K562 (cell line): ENCODE data around the gene ZBTB24. TPM values are rescaled to one million over a fixed set of nuclear protein-coding genes. Genes with fewer than 3 reads are reported as not detected.

Experiments
- ARNT ChIP-seq, 2 experiments: fragments of 450-650 bp; IDR thresholded peaks; 2 replicates each; pipeline ENCODE4 v1.6.1; 2016; ENCODE audit warnings: mild to moderate bottlenecking in 1 of 2
- CAMTA2 ChIP-seq: fragments of 250-450 bp; sonication (Bioruptor Pico); conservative IDR thresholded peaks from 2 replicates; pipeline ENCODE4 v1.5.1; 2022
- CREB1 ChIP-seq, 2 experiments: sonication (generic) in 1 of 2; formaldehyde crosslinking in 1 of 2; IDR thresholded peaks; 2 replicates each; pipeline versions ENCODE4 v1.6.1 to v1.8.0; 2012 to 2022; ENCODE audit warnings: inconsistent platforms in 1 of 2, mild to moderate bottlenecking in 1 of 2, missing genetic modification reagents in 1 of 2, moderate library complexity in 1 of 2
- HMG20B ChIP-seq: fragments of 250-450 bp; sonication (Bioruptor Pico); IDR thresholded peaks from 2 replicates; pipeline ENCODE4 v1.5.0; 2021; ENCODE audit warnings: mild to moderate bottlenecking
- HOXB6 ChIP-seq: fragments of 250-450 bp; sonication (Bioruptor Pico); IDR thresholded peaks from 2 replicates; pipeline ENCODE4 v1.5.1; 2022; ENCODE audit warnings: mild to moderate bottlenecking, borderline replicate concordance
- ILK ChIP-seq: fragments of 450-650 bp; IDR thresholded peaks from 2 replicates; pipeline ENCODE4 v1.6.1; 2016; ENCODE audit warnings: missing genetic modification characterization, low read depth, mild to moderate bottlenecking, missing compliant biosample characterization, moderate library complexity, borderline replicate concordance
- KAT8 ChIP-seq: fragments of 450-650 bp; IDR thresholded peaks from 2 replicates; pipeline ENCODE4 v1.6.1; 2016; ENCODE audit warnings: low read depth, mild to moderate bottlenecking
- MAFF ChIP-seq: IDR thresholded peaks from 2 replicates; pipeline ENCODE4 v1.6.1; 2012; ENCODE audit warnings: low read length, improper control_type of control experiment
- MAFG ChIP-seq: fragments of 450-650 bp; conservative IDR thresholded peaks from 2 replicates; pipeline ENCODE4 v1.6.1; 2016; ENCODE audit warnings: missing genetic modification characterization, missing compliant biosample characterization
- NBN ChIP-seq: fragments of 450-650 bp; IDR thresholded peaks from 2 replicates; pipeline ENCODE4 v1.6.1; 2016; ENCODE audit warnings: low read depth, mild to moderate bottlenecking
- NR2F6 ChIP-seq: fragments of 450-650 bp; formaldehyde crosslinking; IDR thresholded peaks from 2 replicates; pipeline ENCODE4 v1.4.0; 2020; ENCODE audit warnings: mild to moderate bottlenecking
- PATZ1 ChIP-seq: fragments of 250-450 bp; sonication (Bioruptor Pico); IDR thresholded peaks from 2 replicates; pipeline ENCODE4 v1.5.0; 2020; ENCODE audit warnings: mild to moderate bottlenecking, borderline replicate concordance
- PHB ChIP-seq: fragments of 250-450 bp; sonication (Bioruptor Pico); IDR thresholded peaks from 2 replicates; pipeline ENCODE4 v1.5.0; 2021
- POLR2A ChIP-seq: fragments of 450-650 bp; conservative IDR thresholded peaks from 2 replicates; pipeline ENCODE4 v1.6.1; 2016
- RBM14 ChIP-seq: fragments of 200-400 bp; formaldehyde crosslinking; IDR thresholded peaks from 2 replicates; pipeline ENCODE4 v1.6.1; 2018; ENCODE audit warnings: low read depth, mild to moderate bottlenecking, low read length, moderate library complexity, borderline replicate concordance; ENCODE audit not compliant: insufficient read depth
- RBM17 ChIP-seq: fragments of 200-400 bp; formaldehyde crosslinking; IDR thresholded peaks from 2 replicates; pipeline ENCODE4 v1.6.1; 2017; ENCODE audit warnings: low read depth, mild to moderate bottlenecking, low read length, borderline replicate concordance
- RFX1 ChIP-seq: fragments of 450-650 bp; IDR thresholded peaks from 2 replicates; pipeline ENCODE4 v1.6.1; 2016; ENCODE audit warnings: mild to moderate bottlenecking, moderate library complexity
- SOX6 ChIP-seq: fragments of 450-650 bp; IDR thresholded peaks from 2 replicates; pipeline ENCODE4 v1.6.1; 2014; ENCODE audit warnings: mild to moderate bottlenecking
- TAF15 ChIP-seq: fragments of 200-400 bp; formaldehyde crosslinking; IDR thresholded peaks from 2 replicates; pipeline ENCODE4 v1.6.1; 2017; ENCODE audit warnings: mild to moderate bottlenecking, low read depth, low read length, moderate library complexity
- ZBTB1 ChIP-seq: sonication (generic); formaldehyde crosslinking; IDR thresholded peaks from 2 replicates; pipeline ENCODE4 v1.8.1; 2023; ENCODE audit warnings: missing genetic modification reagents, low read depth, mild to moderate bottlenecking, borderline replicate concordance
- ZKSCAN3 ChIP-seq: fragments of 250-450 bp; sonication (Bioruptor Pico); IDR thresholded peaks from 2 replicates; pipeline ENCODE4 v1.4.0; 2020
- ZNF23 ChIP-seq: fragments of 250-450 bp; sonication (Bioruptor Pico); IDR thresholded peaks from 2 replicates; pipeline ENCODE4 v1.4.0; 2020; ENCODE audit warnings: mild to moderate bottlenecking
- ZNF444 ChIP-seq: fragments of 250-450 bp; sonication (Bioruptor Pico); IDR thresholded peaks from 2 replicates; pipeline ENCODE4 v1.4.0; 2020; ENCODE audit warnings: mild to moderate bottlenecking, moderate library complexity
- ZNF445 ChIP-seq: fragments of 250-450 bp; sonication (Bioruptor Pico); IDR thresholded peaks from 2 replicates; pipeline ENCODE4 v1.4.0; 2020; ENCODE audit warnings: low read depth, mild to moderate bottlenecking, moderate library complexity
- ZNF589 ChIP-seq: fragments of 200-800 bp; sonication (Bioruptor generic); IDR thresholded peaks from 2 replicates; pipeline ENCODE4 v1.6.1; 2016; ENCODE audit warnings: low read depth, missing genetic modification characterization, missing compliant biosample characterization
- polyA plus RNA-seq, 8 experiments: library from polyadenylated mRNA; depleted of rRNA in 4 of 8; stranded (reverse) in 5 of 8; unstranded in 3 of 8; fragments of >200 nt; fragmentation: Nextera tagmentation in 2 of 8; fragmentation: Illumina TruSeq in 1 of 8; extraction: Ambion mirVana in 2 of 8; extraction: Trizol in 1 of 8; gene quantifications; 2 replicates each; pipeline versions ENCODE4 v1.2.1 to v1.2.3, GENCODE V29; 2011 to 2014; ENCODE audit warnings: inconsistent platforms in 1 of 8, missing spikeins in 1 of 8
- total RNA-seq, 7 experiments: library from RNA; depleted of rRNA in 6 of 7; stranded (reverse); fragments of >200 nt in 6 of 7; fragmentation: Illumina TruSeq in 2 of 7; extraction: Trizol in 2 of 7; gene quantifications; 2 replicates each; pipeline versions ENCODE4 v1.2.1 to v1.2.3, GENCODE V29; 2011 to 2021; ENCODE audit warnings: low replicate concordance in 1 of 7
- TF ChIP-seq, protein P1 (sequence below): sonication (generic); formaldehyde crosslinking; IDR thresholded peaks from 2 replicates; pipeline ENCODE4 v1.8.1; 2022; ENCODE audit warnings: missing genetic modification reagents
- TF ChIP-seq, protein P2 (sequence below): conservative IDR thresholded peaks from 2 replicates; pipeline ENCODE4 v1.6.1; 2011; ENCODE audit warnings: low read depth, mild to moderate bottlenecking, low read length; ENCODE audit not compliant: control insufficient read depth

The ZBTB24 gene
- total and polyA plus RNA-seq, 9 of the 15 experiments (the other 6 are each of a cell fraction or from before 2014, with no cell fraction given): 2.0 to 16.7 (median 8.3) TPM

DNA sequence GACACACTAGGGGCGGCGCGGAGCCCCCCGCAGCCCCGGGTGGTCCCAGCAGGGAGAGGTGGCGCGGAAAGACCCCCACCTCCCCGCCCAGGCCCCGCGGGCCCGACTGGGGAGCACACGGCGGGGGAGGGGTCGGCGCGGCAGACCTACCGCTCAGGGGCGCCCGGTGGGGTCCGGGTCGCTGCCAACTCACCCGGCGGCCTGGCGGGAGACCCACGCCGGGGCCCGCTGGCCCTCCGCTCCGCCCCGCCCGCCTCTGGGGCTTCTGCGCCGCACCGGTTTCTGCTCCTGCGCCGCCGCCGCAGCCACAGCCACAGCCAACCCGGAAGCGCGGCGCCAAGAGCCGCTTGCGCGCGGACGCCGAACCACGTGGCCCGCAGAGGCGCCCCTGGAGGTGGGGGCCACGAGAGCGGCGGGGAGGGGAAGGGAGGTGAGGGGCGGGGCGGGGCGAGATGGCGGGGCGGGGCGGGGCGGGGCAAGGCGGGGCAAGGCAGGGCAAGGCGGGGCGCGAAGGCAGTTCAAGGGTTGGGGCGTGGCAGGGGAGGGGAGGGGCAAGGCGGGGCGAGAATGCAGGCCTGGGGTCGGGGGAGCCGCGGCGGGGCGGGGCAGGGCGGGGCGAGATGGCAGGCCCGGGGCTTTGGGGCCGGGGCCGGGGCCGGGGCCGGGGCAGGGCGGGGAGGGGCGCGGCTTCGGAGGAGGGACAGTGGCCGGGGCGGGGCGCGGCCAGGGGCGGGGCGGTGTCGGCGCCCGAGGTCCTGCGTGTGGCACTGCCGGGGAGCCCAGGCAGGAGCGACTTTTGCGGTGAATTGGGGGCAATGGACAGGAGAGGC lies at the start of gene ZBTB24 (continued):
- no peak for TF ChIP-seq KAT8
- TF ChIP-seq RBM17: no peak
- TF ChIP-seq TAF15: no peak
- no peak for TF ChIP-seq PATZ1 (CRISPR knock-in tag)
- TF ChIP-seq HMG20B (CRISPR knock-in tag): no peak
- TF ChIP-seq ZNF445 (CRISPR knock-in tag): no peak
- no peak for TF ChIP-seq NBN
- TF ChIP-seq MAFF: no peak
- TF ChIP-seq ARNT (IDR thresholded peaks at IDR 0.05): no peak
- TF ChIP-seq, protein P1, sequence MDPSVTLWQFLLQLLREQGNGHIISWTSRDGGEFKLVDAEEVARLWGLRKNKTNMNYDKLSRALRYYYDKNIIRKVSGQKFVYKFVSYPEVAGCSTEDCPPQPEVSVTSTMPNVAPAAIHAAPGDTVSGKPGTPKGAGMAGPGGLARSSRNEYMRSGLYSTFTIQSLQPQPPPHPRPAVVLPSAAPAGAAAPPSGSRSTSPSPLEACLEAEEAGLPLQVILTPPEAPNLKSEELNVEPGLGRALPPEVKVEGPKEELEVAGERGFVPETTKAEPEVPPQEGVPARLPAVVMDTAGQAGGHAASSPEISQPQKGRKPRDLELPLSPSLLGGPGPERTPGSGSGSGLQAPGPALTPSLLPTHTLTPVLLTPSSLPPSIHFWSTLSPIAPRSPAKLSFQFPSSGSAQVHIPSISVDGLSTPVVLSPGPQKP: no peak
- no peak for TF ChIP-seq ILK (tag)
- no peak for TF ChIP-seq ZKSCAN3
- TF ChIP-seq RBM14: no peak
- TF ChIP-seq SOX6: no peak
- TF ChIP-seq ZNF444: no peak
- no peak for TF ChIP-seq HOXB6
- TF ChIP-seq, protein P2, sequence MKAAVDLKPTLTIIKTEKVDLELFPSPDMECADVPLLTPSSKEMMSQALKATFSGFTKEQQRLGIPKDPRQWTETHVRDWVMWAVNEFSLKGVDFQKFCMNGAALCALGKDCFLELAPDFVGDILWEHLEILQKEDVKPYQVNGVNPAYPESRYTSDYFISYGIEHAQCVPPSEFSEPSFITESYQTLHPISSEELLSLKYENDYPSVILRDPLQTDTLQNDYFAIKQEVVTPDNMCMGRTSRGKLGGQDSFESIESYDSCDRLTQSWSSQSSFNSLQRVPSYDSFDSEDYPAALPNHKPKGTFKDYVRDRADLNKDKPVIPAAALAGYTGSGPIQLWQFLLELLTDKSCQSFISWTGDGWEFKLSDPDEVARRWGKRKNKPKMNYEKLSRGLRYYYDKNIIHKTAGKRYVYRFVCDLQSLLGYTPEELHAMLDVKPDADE: 0 out of 2 replicates have a peak, but pooled peaks have one; percentile 60
- TF ChIP-seq CREB1 (IDR thresholded peaks at IDR 0.05): no peak
- no peak for TF ChIP-seq CREB1 (CRISPR knock-in tag; IDR thresholded peaks at IDR 0.05)
- TF ChIP-seq NR2F6 (CRISPR knock-in tag): no peak
- TF ChIP-seq ZNF589 (CRISPR knock-in tag): no peak
- TF ChIP-seq PHB (CRISPR knock-in tag): no peak
- TF ChIP-seq ZBTB1 (CRISPR knock-in tag): peak; percentile 64
- no peak; the same call in 1 of the 2 replicates for TF ChIP-seq POLR2A
- no peak for TF ChIP-seq MAFG (tag)
- no peak for TF ChIP-seq RFX1
- TF ChIP-seq ZNF23 (CRISPR knock-in tag): no peak
- TF ChIP-seq CAMTA2 (CRISPR knock-in tag): no peak
